ENCODE measurements around the gene FGA.

FGA gene

DNA sequence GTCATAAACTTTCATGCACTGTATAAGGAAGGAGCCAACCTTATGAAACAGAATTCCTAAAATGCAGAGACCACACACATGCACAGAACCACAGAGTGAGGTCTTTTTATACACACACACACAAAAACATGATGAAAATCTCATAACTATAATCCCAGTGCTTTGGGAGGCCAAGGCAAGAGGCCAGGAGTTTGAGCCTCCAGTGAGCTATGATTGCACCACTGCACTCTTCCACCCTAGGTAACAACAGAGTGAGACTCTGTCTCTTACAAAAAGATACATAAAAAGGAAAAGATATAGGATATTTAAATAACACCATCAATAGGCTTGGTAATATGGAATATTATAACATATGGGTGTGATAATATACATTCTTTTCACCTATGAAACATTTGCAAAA is 10.6 kb downstream of the FGA start:
- H3K4me3 ChIP-seq (ENCODE audit: low read length), result no peak overlapping the region
- no peak for DNase-seq (ENCODE audit: low read depth)
- TF ChIP-seq, protein P1, sequence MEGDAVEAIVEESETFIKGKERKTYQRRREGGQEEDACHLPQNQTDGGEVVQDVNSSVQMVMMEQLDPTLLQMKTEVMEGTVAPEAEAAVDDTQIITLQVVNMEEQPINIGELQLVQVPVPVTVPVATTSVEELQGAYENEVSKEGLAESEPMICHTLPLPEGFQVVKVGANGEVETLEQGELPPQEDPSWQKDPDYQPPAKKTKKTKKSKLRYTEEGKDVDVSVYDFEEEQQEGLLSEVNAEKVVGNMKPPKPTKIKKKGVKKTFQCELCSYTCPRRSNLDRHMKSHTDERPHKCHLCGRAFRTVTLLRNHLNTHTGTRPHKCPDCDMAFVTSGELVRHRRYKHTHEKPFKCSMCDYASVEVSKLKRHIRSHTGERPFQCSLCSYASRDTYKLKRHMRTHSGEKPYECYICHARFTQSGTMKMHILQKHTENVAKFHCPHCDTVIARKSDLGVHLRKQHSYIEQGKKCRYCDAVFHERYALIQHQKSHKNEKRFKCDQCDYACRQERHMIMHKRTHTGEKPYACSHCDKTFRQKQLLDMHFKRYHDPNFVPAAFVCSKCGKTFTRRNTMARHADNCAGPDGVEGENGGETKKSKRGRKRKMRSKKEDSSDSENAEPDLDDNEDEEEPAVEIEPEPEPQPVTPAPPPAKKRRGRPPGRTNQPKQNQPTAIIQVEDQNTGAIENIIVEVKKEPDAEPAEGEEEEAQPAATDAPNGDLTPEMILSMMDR (conservative IDR thresholded peaks at IDR 0.05; ENCODE audit: low read length), result no peak

DNA sequence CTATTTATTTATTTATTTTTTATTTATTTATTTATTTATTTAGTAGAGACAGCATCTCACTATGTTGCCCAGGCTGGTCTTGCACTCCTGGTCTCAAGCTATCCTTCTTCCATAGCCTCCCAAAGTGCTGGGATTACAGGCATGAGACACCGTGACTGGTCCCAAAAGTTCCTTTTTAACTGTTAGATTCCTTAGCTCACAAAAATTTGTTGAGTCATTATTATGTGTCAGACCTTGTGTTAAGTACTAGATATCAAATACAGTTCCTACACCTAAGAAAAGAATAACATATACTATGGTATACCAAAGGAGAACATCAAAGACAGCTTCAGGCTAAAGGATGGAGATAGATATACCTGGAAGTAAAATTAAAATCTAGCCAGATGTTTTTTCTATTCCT is 11.6 kb downstream of the FGA start:
- H3K4me3 ChIP-seq (ENCODE audit: low read length), result no peak overlapping the region
- DNase-seq (ENCODE audit: low read depth), result no peak
- TF ChIP-seq, protein P1 (conservative IDR thresholded peaks at IDR 0.05; ENCODE audit: low read length), result no peak

DNA sequence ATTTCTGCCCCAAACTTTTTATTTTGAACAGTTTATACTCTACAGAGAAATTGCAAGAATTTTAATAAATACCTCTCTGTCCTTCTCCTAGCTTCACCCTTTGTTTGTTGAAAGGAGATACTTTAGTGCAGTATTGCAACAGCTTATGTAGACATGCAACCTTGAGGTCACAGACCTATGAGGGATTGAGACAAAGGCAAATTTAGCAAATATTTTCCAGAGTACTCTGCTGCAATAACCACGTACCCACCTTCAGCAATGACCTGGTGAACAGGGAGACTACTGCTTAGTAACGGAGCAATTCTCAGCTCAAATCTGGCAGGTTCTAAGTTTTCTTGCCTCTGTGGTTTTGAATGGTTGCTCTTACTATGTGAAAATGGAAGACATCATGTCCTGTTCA is 13.2 kb downstream of the FGA start:
- TF ChIP-seq, protein P1 (conservative IDR thresholded peaks at IDR 0.05; ENCODE audit: low read length), result no peak
- H3K4me3 ChIP-seq (ENCODE audit: low read length), result no peak overlapping the region
- DNase-seq (ENCODE audit: low read depth), result no peak

DNA sequence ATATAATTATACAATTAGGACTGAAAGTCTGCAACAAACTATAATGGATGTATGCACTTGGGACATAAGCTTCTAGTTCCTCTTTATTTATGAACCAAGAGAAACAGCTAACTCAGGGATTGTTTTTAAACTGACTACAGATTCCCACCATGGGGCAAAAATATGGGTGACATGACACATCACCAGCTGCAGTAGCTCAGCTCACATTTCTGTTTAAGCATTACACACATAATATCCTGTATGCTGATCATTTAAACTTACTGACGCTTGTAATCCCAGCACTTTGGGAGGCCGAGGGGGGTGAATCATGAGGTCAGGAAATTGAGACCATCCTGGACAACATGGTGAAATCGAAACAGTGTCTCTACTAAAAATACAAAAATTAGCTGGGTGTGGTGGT is 16.2 kb downstream of the FGA start:
- no peak overlapping the region for H3K4me3 ChIP-seq (ENCODE audit: low read length)
- DNase-seq (ENCODE audit: low read depth), result no peak
- TF ChIP-seq, protein P1 (conservative IDR thresholded peaks at IDR 0.05; ENCODE audit: low read length), result no peak

DNA sequence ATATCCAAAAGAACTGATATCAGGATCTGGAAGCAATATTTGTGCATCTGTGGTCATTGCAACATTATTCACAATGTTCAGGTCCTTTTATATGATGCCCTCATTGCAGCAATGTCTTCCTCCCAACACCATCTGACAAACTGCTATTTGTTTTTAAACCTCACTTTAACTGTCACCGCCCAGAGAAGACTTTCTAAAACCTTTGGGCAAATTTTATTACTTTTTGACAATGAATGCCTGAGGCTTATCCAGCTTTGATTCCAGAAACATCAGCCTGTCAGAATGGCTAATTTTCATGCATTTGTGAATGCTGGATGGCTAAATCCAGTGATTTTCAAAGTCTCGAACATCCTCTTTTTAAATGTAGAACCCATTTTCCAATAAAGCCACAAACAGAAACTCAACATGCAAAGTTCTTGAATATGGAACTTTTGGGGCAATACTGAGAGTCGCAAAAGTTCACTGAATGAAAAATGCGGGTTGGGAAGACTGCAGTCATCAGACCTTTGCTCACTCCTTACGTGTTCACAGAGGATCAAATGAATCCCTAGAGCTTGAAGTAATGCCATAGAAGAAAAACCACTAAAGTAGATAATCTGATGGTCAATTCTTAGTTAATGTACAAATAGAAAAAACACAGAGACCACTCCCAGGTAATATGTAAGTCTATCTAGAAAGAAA is 17.2 kb downstream of the FGA start:
- DNase-seq (ENCODE audit: low read depth), result no peak
- H3K4me3 ChIP-seq (ENCODE audit: low read length), result no peak overlapping the region
- TF ChIP-seq, protein P1 (conservative IDR thresholded peaks at IDR 0.05; ENCODE audit: low read length), result no peak

DNA sequence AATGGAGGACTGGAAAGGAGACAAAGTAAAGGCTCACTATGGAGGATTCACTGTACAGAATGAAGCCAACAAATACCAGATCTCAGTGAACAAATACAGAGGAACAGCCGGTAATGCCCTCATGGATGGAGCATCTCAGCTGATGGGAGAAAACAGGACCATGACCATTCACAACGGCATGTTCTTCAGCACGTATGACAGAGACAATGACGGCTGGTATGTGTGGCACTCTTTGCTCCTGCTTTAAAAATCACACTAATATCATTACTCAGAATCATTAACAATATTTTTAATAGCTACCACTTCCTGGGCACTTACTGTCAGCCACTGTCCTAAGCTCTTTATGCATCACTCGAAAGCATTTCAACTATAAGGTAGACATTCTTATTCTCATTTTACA is 21.0 kb downstream of the FGA start:
- TF ChIP-seq, protein P1 (conservative IDR thresholded peaks at IDR 0.05; ENCODE audit: low read length), result no peak
- DNase-seq (ENCODE audit: low read depth), result no peak
- no peak overlapping the region for H3K4me3 ChIP-seq (ENCODE audit: low read length)

DNA sequence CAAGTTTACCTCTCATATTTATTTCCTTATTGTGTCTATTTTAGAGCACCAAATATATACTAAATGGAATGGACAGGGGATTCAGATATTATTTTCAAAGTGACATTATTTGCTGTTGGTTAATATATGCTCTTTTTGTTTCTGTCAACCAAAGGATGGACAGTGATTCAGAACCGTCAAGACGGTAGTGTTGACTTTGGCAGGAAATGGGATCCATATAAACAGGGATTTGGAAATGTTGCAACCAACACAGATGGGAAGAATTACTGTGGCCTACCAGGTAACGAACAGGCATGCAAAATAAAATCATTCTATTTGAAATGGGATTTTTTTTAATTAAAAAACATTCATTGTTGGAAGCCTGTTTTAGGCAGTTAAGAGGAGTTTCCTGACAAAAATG is 21.5 kb downstream of the FGA start:
- TF ChIP-seq, protein P1 (conservative IDR thresholded peaks at IDR 0.05; ENCODE audit: low read length), result no peak

More for the DNA sequence above, 21.5 kb downstream of the FGA start:
- DNase-seq (ENCODE audit: low read depth), result no peak
- no peak overlapping the region for H3K4me3 ChIP-seq (ENCODE audit: low read length)
